Lower leg skin (tissue), 3 donors: ENCODE data around the gene VTI1A.

ENCODE experiments used
- CTCF ChIP-seq, 3 donors: fragments of 450-650 bp; IDR thresholded peaks; one replicate each; pipeline ENCODE4 v1.5.1; 2016; ENCODE audit warnings: antibody characterized with exemption in 3 of 3, mild to moderate bottlenecking in 3 of 3, moderate library complexity in 2 of 3
- POLR2A ChIP-seq, 2 donors: fragments of 450-650 bp; IDR thresholded peaks; one replicate each; pipeline ENCODE4 v1.6.1; 2016 to 2017; ENCODE audit warnings: antibody characterized with exemption in 2 of 2, mild to moderate bottlenecking in 1 of 2, moderate library complexity in 1 of 2

- no peak for TF ChIP-seq CTCF (IDR thresholded peaks at IDR 0.05)
- no peak for TF ChIP-seq POLR2A (IDR thresholded peaks at IDR 0.05)
These were observed 208.7 kb downstream of the VTI1A start for GRCh38 chr10:112655722-112656121.
